Measurements from ENCODE around the gene CRYBA2.

CRYBA2 gene

DNA sequence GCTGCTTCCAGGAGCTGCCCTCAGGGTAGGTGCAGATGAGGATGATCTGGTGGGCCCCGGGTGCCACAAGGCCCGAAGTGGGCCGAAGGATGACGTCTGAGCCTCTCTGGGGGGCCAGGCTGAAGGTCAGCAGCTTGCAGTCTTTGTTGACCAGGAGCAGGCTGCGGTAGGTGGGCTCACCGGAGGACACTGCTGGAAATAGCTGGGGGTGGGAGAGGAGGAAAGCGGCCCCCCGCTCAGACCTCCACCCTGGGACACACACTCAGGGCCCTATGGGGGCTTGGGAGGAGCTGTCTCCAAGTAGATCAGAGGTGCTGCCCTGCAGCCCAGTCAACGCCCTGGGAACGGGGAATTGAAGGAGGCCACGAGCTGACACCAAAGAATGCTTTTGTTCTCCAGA, 30.8 kb upstream of the CRYBA2 start:
- DNase-seq, result no peak

DNA sequence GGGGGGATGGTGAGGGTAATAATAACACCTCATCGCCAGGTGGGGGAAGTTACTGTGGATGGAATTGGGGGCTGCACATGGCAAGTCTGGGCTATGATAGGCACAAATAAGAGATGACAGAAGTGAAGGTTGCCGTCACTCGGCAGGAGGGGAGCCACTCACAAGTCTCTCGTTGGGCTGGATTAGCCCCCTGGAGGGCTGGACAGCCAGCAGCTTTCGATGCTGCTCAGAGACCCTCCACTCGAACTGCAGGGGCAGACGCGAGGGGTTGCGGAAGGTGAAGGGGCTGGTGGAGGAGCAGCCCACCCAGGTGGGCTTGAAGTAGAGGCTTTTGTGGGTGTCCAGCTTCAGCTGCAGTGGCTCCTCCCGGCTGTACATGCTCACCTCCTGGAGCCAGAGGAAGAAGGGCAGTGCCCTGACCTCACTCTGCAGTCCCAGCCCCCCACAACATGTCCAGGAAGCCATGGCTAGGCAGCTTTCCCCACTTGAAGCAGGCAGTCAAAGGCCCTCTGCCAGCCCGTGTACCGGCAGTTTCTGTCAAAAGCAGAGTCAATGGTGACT, 29.9 kb upstream of the CRYBA2 start:
- no peak for DNase-seq

DNA sequence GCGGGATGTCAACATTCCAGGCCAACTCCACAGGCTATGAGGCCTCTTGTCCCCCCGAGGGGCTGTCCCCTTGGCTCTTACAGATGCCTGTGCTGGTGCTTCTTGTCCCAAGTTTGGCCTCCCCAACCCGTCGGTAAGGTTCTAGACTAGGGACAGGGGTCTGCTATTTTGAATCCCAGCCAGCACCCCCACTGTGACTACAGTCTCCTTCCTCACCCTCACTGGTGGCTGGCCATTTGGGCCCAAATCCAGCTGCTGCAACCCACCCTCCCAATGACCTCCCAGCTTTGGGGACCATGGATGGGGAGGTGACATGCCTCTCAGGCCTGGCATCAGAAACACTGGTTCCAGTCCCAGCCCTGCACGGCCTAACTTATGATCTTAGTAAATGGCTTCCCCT, 29.4 kb upstream of the CRYBA2 start:
- DNase-seq, result no peak

DNA sequence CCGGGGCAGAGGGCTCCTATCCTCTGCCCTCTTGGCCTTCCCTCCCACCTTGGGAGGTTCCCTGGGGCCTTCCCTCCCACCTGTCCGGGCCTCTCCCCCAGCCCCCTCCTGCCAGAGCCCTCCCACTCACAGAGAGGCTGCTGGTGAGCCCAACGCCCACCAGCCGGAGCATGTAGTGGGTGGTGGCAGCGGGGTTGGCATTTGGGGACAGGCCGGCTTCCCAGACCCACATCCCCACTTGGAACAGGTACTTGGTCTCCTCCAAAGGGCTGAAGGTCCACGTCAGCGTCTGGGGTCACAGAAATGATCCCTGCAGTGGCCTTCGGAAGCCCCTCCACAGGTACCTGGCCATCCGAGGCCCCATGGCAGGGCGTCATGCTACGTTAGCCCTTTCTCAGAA, 28.8 kb upstream of the CRYBA2 start:
- no peak for DNase-seq

DNA sequence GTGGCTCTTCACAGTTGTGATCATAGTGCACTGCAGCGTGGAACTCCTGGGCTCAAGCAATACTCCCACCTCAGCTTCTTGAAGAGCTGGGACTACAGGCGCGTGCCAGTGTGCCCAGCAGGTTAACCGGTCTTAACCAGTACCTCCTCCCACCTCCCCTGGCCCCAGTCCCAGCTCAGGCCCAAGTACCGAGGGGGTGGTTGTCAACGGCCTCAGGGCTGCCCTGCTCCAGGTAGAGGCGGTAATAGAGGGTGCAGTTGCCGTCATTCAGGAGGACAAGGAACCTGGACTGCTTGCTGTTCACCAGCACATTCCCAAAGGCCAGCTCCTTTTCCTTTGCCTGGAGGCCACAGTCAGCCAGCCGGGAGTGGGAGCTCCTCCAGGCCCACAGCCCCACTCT, 28.4 kb upstream of the CRYBA2 start:
- no peak for DNase-seq

DNA sequence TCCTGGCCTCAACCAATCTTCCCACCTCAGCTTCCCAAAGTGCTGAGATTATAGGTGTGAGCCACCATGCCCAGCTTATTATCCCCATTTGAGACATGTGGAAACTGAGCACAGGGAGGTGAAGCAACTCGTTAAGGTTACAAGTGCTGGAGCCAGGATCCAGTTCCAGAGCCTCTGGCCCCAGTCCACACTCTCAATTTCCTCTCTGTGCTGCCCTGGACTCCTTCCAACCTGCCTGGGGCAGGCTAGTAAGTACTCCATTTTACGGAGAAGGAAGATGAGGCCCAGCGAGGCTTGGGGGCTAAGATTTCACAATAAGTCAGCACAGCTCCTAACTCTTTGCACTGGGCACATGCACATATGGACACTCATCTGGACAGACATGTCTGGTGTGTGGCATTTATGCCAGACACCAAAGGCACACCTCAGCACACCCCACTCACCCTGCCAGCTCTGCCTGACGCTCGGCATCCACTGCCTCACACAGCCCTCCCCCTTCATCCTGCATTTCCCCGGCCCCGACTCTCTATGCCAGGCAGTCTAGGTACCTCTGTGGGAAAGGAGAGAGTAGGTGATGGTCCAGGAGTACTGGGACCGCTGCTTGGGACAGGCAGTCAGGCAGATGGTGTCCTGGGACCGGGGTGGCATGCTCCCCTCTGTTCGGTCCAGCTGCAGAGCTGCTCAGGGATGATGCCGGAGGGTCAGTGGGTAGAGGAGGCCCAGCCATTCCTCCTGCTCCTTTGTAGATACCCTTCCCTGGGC, 27.6 kb upstream of the CRYBA2 start:
- no peak for DNase-seq

DNA sequence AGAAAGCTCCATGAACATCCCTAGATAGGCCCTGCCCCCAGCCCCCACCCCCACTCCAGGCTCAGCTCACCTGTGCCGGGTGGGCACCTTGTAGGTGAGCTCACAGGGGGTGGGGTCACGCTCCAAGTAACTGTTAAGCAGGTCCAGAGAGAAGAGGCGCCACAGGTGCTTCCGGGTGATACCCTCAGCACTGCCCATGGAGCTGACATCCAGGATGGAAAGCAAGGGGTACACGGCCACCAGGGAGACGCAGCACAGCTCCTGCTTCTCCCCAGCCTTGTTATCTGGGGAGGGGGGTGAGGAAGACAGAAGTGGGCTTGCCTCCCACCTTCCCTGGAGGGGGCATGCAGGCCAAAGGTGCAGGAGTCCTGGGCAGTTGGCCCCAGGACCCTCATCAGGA, 26.2 kb upstream of the CRYBA2 start:
- no peak for DNase-seq

DNA sequence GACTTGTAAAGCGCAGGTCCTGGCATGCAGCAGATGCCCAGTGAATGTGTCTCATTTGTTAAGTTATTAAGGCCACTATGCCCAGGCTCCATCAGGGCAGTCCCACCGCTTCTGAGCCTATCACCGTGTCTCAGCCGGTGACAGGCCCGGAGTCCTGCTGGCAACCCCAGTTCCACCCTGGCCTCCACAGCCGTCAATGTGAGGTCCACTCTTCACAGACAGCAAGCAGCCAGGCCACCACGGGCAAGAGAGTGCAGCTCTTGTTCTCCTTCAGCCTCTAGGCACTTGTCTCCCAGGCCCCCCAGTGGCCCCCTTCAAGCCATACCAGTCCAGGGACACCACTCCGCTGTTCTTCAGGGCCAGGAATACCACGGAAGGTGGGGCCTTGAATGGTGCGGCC, 25.5 kb upstream of the CRYBA2 start:
- DNase-seq, result no peak

DNA sequence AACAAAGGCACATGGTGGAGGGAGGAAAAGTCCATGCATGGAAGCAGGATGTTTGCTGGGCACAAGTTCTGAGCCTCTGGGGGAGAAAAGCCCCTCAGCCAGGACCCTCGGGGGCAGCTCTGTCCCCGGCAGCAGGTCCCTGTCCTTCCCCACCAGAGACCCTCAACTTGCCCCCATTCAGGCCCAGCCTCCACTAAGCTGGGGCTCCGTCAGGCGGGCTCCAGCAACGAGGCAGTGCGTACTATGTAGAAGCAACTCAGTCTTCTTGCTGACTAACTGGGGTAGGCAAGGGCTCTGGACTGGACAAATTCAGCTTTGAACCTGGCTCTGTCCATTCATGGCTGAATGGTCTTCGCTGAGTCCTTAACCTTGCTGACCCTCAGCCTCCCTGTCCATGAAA, 25.1 kb upstream of the CRYBA2 start:
- DNase-seq, result no peak

DNA sequence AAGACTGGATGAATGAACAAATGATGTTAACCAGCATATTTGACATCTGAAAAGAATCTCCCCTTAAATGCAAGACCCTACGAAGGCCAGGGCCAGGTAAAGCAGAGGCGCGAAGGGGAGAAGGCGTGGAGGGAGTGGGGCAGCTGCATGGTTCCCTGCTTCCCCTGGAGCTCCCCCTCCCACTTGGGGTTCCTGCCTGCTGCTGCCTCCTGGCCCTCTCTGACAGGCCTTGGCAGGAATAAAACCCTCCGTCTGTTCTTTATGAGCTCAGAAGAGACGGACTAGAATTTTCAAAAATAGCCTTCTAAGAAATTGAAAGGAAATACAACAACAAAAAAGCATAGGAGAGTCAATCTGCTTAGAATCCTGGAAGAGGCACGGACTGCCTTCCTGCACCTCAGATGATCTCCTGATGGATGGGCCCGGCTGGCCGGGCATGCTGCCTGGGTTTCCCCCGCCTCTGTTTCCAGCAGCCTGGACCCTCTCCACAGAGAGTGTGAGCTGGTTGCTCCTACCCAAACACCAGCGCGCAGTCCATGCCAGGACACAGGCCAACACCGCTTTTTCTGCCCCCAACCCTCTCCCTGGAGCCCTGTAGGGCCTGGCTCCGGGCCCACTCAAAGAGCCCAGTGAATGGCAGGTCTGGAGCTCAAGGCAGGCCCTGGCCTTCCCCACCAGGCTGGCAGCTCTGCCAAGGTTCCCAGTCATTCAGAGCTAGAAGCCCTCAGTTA, 24.1 kb upstream of the CRYBA2 start:
- DNase-seq, result peak in 51 of 56 donors; percentile 11 to 84 (median 51)

DNA sequence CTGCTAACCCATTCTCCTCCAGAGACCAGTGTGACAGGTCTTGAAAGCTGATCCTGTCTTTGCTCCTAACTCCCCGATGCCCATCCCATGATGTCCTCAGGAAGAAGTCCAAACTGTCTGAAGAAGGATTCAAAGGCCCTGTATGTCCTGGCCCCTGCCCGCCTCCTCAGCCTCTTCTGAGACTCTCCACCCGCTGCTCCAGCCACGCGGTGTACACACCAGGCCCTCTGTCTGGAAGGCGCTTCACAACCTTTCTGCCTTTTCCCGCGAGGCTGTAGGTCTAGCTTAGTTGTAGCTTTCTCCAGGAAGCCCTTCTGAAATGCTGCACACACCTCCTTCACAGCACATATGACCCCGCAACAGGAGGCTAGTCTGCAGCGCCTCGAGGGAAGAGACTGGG, 23.5 kb upstream of the CRYBA2 start:
- DNase-seq, result no peak

DNA sequence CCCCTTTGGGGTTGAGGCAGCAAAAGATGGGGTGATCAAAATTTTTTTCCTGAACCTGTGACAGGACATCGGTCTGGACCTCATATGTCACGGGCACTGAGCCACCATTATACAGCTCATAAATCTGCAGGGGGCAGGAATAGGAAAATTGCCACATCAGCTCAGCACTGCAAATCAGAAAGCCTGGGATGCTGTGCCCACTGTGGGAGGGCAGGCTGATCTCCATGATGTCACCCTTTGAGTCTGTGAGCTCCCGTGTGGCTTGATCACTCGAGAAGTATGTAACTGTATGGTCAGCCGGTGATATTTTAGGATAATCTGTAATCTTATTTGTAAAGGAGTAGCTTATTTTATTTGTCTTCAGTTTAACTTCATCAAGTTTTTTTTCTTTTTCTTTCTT, 17.7 kb upstream of the CRYBA2 start:
- no peak for DNase-seq

DNA sequence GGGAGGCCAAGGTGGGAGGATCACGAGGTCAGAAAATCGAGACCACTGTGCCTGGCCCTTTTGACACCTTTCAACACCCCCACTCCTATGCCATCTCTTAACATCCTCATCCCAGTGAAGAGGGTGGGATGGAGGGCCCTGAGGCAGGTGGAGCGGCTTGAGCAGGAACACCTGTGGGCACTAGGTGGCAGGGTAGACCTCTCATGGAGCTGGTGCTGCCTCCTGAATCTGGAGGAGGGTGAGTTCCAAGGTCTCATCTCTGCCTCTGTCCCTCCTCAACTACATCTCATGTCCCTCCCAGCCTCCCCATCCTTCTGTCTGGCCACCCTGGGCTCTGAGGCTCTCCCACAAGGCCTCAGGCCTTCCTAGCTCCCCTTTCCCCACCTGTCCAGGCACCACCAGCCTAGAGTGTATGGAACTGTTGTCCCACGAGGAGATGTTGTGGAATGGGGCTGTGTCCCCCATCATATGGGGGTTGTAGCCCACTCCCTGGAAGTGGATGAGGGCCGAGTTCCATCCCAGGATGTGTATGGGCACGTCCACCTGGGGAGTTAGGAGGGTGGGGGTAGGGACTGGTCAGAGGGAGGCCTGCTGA, 17.0 kb upstream of the CRYBA2 start:
- DNase-seq, result no peak

DNA sequence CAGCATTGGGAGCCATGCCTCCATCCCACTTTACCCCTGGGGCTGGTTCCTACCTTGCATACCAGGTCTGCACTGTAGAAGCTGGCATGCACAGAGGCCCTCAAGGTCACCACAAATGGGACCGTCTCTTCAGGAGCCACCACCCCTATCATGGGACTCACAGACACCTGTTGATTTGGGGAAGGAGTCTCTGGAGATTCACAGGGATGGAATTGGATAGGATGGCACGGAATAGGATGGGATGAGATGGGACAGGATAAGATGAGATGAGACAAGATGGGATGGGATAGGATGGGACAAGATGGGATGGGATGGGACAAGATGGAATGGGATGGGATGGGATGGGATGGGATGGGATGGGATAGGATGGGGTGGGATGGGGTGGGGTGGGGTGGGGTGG, 16.1 kb upstream of the CRYBA2 start:
- no peak for DNase-seq

DNA sequence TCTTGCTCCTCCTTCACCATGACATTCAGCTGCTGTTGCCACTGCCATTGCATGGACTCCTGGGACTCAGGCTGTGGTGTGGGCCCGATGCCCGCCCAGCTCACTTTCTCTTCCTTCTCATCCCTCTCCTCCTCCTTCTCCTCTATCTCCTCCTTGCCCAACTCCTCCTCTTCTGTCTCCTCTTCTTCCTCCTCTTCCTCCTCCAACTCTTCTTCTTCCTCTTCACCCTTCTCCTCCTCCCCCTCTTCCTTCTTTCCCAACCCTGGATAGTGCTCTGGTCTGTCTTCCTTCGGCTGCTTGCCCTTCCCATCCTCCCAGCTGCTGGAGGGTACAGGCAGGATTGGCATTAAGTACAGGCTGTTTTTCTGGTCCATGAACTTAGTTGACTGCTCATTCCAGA, 10.8 kb upstream of the CRYBA2 start:
- no peak for DNase-seq

DNA sequence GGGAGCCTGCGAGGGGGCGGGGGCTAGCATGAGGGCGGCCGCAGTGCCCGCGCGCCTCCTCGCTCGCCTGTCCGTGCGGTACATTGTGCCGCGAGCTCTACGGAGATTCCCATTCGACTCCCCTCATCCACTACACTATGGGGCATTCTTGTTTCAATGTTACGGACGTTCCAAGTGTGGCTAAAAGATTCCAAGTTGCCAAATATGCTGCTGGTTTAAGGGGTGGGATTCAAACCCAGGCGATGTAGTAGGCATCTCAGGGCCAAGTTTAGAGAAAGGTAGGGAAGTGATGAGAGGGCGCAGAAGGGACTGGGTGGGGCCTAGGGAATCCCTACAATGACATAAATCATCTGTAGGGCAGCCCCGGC, 10.0 kb upstream of the CRYBA2 start:
- peak in 1 of 56 donors; percentile 8 for DNase-seq

DNA sequence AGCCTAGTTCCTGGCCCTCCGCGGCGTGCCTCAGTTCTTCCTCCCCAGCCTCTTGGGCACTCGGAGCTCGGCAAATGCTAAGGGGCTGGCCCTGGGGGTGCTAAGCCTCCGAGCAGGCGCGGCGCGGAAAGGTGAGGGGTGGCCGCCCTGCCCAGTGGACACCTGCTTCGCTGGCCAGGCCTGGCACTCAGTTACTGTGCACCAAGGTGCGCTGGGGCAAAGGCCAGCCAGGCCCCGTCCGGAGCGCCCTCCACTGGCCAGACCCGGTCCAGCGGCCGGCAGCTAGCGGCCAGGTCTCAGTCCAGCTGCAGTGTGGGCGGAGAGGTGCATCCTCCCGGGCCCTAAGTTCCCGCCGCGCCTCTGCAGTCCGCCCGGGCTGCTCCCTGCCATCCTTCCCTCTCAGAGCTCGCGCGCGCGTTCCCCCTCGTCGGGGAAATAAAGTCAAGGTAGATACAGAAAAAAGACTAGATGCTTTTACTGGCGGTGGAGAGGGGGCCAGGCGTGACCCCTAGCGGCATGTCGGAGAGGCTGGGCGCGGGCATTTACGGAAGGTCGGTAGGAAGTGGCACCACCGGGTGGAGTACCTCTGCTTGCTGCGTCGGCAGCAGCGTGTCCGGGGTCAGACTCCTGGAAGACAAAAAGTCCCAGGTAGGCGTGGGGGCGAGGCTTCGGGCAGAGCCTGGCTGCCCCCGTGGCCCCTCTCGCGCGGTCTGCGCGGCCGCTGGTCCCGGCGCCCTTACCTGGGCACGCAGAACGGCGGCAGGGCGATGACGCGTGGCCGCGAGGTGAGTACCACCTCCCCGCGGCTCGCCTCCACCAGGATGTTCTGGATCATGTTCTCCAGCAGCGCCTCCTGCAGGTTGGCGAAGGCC, 9.4 kb upstream of the CRYBA2 start:
- peak in 7 of 56 donors; percentile 6 to 50 (median 14) for DNase-seq

DNA sequence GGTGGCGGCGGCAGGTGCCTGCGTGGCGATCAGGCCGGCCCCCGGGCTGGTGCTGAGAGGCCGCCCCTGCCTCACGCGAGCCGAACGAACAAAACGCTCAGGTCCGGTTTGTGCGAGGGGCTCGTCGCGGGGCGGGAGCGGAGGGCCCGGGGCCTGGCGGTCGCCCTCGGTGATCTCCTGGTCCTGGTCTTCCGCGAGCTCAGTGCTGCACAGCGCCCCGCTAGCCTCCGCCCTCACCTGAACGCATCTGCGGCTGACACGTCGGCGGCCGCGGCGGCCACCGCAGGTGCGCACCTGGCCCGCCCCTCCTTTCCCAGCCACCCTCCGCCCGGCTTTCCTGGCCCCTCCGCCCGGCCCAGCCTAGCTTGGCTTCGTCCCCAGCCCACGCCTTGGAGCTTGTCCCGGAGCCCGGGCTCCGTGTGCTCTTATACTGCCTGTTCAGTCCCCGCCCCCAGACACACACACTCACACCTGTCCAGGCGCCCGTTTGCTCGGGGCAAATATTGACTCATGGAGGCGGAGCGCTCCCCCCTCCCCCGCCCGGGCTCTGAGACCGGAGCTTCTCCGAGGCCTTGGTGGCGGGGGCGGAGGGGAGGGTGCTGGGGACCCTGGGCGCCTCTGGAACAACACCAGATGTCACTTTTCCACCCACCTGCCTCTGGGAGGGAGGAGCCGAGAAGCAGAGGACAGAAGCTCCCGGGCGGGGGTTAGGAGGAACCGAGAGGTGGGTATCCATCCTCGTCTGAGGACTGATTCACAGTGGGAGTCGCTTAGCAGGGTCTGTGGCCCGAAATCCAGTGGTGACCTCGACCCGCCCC, 8.6 kb upstream of the CRYBA2 start:
- peak in 1 of 56 donors; percentile 44 for DNase-seq

DNA sequence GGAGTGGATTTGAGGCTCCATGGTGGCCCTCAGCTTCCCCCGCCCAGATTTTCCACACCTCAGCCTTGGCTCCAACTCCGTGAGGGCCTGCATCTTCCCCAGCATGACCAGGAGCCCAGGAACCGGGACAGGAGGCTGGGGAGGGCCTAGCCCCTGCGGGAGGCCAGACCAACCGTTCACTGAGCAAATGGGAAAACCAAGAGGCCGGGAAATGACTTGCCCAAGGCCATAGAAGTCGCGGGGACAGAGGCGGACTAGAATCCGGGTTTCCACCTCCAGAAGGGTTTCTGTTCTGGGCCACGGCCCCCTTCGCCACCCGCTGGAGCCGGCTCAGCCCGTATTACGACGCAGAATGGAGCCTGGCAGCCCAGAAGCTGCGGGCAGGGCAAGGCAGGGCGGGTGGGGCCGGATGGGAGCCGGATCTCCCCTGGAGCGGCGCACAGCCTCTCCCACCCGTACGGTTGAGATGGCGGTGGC, 7.9 kb upstream of the CRYBA2 start:
- DNase-seq, result no peak

DNA sequence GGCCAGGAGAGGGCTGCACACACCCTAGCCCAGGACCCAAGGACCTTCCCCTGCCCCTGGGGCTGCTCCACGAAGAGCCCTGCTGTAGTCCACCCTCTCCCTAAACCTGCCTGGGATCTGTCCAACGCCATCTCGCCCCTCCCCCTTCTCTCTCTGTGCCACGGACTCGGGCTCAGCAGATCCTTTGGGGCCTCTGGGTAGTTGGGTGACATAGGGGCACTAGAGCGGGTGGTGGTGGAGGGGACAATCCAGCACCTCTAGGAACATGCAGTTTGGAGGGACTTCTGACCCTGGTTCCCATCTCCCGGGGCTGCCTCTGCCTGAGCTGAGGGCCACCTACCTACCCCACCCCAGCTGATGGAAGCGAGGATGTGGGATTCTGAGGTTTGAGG, 7.3 kb upstream of the CRYBA2 start:
- no peak for DNase-seq
